ACC112 (cell line): ENCODE results near the gene EPHA4.

Source experiments
- H2AFZ ChIP-seq: fragments of 200-600 bp; sonication (generic); one replicate; pipeline ENCODE4 v1.6.0; 2017; ENCODE audit warnings: antibody characterized with exemption, low read length; ENCODE audit not compliant: unreplicated experiment
- H3K27ac ChIP-seq: fragments of 200-600 bp; sonication (generic); 2 replicates; pipeline ENCODE4 v1.5.1; 2014; ENCODE audit warnings: low read depth, mild to moderate bottlenecking, antibody characterized with exemption, low read length, moderate library complexity
- H3K27me3 ChIP-seq: fragments of 200-600 bp; sonication (generic); 2 replicates; pipeline ENCODE4 v1.6.1; 2014; ENCODE audit warnings: mild to moderate bottlenecking, antibody characterized with exemption, low read length, moderate library complexity, mixed read lengths; ENCODE audit not compliant: insufficient read depth
- H3K36me3 ChIP-seq: fragments of 200-600 bp; sonication (generic); 2 replicates; pipeline ENCODE4 v1.6.1; 2016; ENCODE audit warnings: mild to moderate bottlenecking, antibody characterized with exemption, low read length, moderate library complexity, mixed read lengths; ENCODE audit not compliant: insufficient read depth
- H3K4me1 ChIP-seq: fragments of 200-600 bp; sonication (generic); one replicate; pipeline ENCODE4 v1.6.1; 2016; ENCODE audit warnings: low read length, mixed read lengths; ENCODE audit not compliant: insufficient read depth, unreplicated experiment, control insufficient read depth
- H3K4me3 ChIP-seq: fragments of 200-600 bp; sonication (generic); 2 replicates; pipeline ENCODE4 v1.5.1; 2014; ENCODE audit warnings: mild to moderate bottlenecking, low read depth, low read length
- H3K79me2 ChIP-seq: fragments of 200-600 bp; sonication (generic); one replicate; pipeline ENCODE4 v1.6.0; 2016; ENCODE audit warnings: low read length; ENCODE audit not compliant: control insufficient read depth, unreplicated experiment, insufficient read depth

The EPHA4 gene

GRCh38 chr2:221444106-221444505 lies 128.0 kb downstream of the EPHA4 start:
- H3K27ac ChIP-seq, result peak overlapping the region; percentile 14
- H3K4me3 ChIP-seq, result peak overlapping the region; percentile 4; the same call in 1 of the 2 replicates
- H2AFZ ChIP-seq, result no peak overlapping the region
- no peaks in the 10 kb centered on the region for H3K27me3 ChIP-seq
- H3K4me1 ChIP-seq, result peaks cover 10% of the 10 kb centered on the region
- H3K36me3 ChIP-seq, result no peaks in the 10 kb centered on the region
- no peaks in the 10 kb centered on the region for H3K79me2 ChIP-seq

GRCh38 chr2:221443645-221444044 lies 128.5 kb downstream of the EPHA4 start:
- Histone ChIP-seq H3K79me2 (no peaks in the 10 kb centered on the region), H3K36me3 (no peaks in the 10 kb centered on the region), H3K4me1 (peaks cover 10% of the 10 kb centered on the region), H3K27ac (peak overlapping the region; percentile 12; the same call in 1 of the 2 replicates), H3K4me3 (peak overlapping the region; percentile 4; the same call in 1 of the 2 replicates), H2AFZ (no peak overlapping the region), H3K27me3 (no peaks in the 10 kb centered on the region)

- no peak overlapping the region for H2AFZ ChIP-seq
- no peaks in the 10 kb centered on the region for H3K79me2 ChIP-seq
- H3K4me3 ChIP-seq, result no peak overlapping the region
- H3K27ac ChIP-seq, result no peak overlapping the region
- H3K27me3 ChIP-seq, result no peaks in the 10 kb centered on the region
- peaks cover 10% of the 10 kb centered on the region for H3K4me1 ChIP-seq
- H3K36me3 ChIP-seq, result no peaks in the 10 kb centered on the region
These were observed 130.0 kb downstream of the EPHA4 start for GRCh38 chr2:221442128-221442527.

- Histone ChIP-seq H3K36me3 (no peaks in the 10 kb centered on the region), H3K4me1 (peaks cover 10% of the 10 kb centered on the region)
These were observed 132.2 kb downstream of the EPHA4 start for GRCh38 chr2:221439761-221440479.

GRCh38 chr2:221437056-221437455 lies 135.0 kb downstream of the EPHA4 start:
- no peak overlapping the region for H3K27ac ChIP-seq
- H3K27me3 ChIP-seq, result no peaks in the 10 kb centered on the region
- H3K4me1 ChIP-seq, result no peaks in the 10 kb centered on the region
- H3K79me2 ChIP-seq, result no peaks in the 10 kb centered on the region
- no peaks in the 10 kb centered on the region; the same call in 1 of the 2 replicates for H3K36me3 ChIP-seq
- H3K4me3 ChIP-seq, result no peak overlapping the region
- H2AFZ ChIP-seq, result no peak overlapping the region

More at GRCh38 chr2:221439761-221440479, 132.2 kb downstream of the EPHA4 start:
- Histone ChIP-seq H3K27me3 (no peaks in the 10 kb centered on the region), H3K27ac (no peak overlapping the region), H2AFZ (no peak overlapping the region), H3K4me3 (no peak overlapping the region), H3K79me2 (no peaks in the 10 kb centered on the region)

- Histone ChIP-seq H3K4me3 (no peak overlapping the region), H3K27me3 (no peaks in the 10 kb centered on the region), H2AFZ (no peak overlapping the region), H3K79me2 (no peaks in the 10 kb centered on the region), H3K27ac (no peak overlapping the region), H3K36me3 (no peaks in the 10 kb centered on the region; the same call in 1 of the 2 replicates), H3K4me1 (no peaks in the 10 kb centered on the region)
These were observed 136.9 kb downstream of the EPHA4 start for GRCh38 chr2:221435171-221435570.

- Histone ChIP-seq H3K79me2 (no peaks in the 10 kb centered on the region), H3K27ac (no peak overlapping the region), H2AFZ (no peak overlapping the region), H3K4me3 (no peak overlapping the region), H3K36me3 (no peaks in the 10 kb centered on the region; the same call in 1 of the 2 replicates), H3K4me1 (no peaks in the 10 kb centered on the region), H3K27me3 (no peaks in the 10 kb centered on the region)
These were observed 138.0 kb downstream of the EPHA4 start for GRCh38 chr2:221434142-221434541.

- no peak overlapping the region for H3K4me3 ChIP-seq
- no peaks in the 10 kb centered on the region; the same call in 1 of the 2 replicates for H3K36me3 ChIP-seq
- H2AFZ ChIP-seq, result no peak overlapping the region
- H3K79me2 ChIP-seq, result no peaks in the 10 kb centered on the region
- H3K4me1 ChIP-seq, result no peaks in the 10 kb centered on the region
- H3K27ac ChIP-seq, result no peak overlapping the region
- H3K27me3 ChIP-seq, result no peaks in the 10 kb centered on the region
These were observed 140.6 kb downstream of the EPHA4 start for GRCh38 chr2:221431477-221431876.

- no peaks in the 10 kb centered on the region; the same call in 1 of the 2 replicates for H3K36me3 ChIP-seq
- H3K4me1 ChIP-seq, result no peaks in the 10 kb centered on the region
- no peak overlapping the region for H3K4me3 ChIP-seq
- no peaks in the 10 kb centered on the region for H3K79me2 ChIP-seq
- no peak overlapping the region for H2AFZ ChIP-seq
- H3K27ac ChIP-seq, result no peak overlapping the region
- no peaks in the 10 kb centered on the region for H3K27me3 ChIP-seq
These were observed 142.2 kb downstream of the EPHA4 start for GRCh38 chr2:221429741-221430491.

- Histone ChIP-seq H3K4me3 (no peak overlapping the region), H3K79me2 (no peaks in the 10 kb centered on the region)
These were observed 143.2 kb downstream of the EPHA4 start for GRCh38 chr2:221428896-221429295.

More at GRCh38 chr2:221428896-221429295, 143.2 kb downstream of the EPHA4 start:
- H2AFZ ChIP-seq, result no peak overlapping the region
- no peaks in the 10 kb centered on the region for H3K27me3 ChIP-seq
- H3K27ac ChIP-seq, result no peak overlapping the region
- H3K36me3 ChIP-seq, result no peaks in the 10 kb centered on the region; the same call in 1 of the 2 replicates
- no peaks in the 10 kb centered on the region for H3K4me1 ChIP-seq
